Measurements from ENCODE around the gene DUSP8. TPM values are rescaled to one million over a fixed set of nuclear protein-coding genes. Genes with fewer than 3 reads are reported as not detected.

Gene DUSP8
- total and polyA plus RNA-seq, 8 donors: 6.4 to 23.5 (median 12.2) TPM

- TF ChIP-seq CTCF (IDR thresholded peaks at IDR 0.05): no peak
- FAIRE-seq (no peak), ATAC-seq (peak in 1 of 4 donors; percentile 13), DNase-seq (peak in 1 of 6 donors; percentile 31)
- WGBS, 2 donors: 84 to 85% methylated on average over 14 of the region's 14 CpGs
- Histone ChIP-seq H3K27ac (no peak overlapping the region), H3K4me3 (no peak overlapping the region), H3K27me3 (no peaks in the 10 kb centered on the region), H3K9me3 (no peaks in the 10 kb centered on the region), H3K4me1 (no peaks in the 10 kb centered on the region), H3K36me3 (no peaks in the 10 kb centered on the region)
- intact Hi-C loops (cut with DNase I): no loop called here
These were observed 37.4 kb downstream of the DUSP8 start for GRCh38 chr11:1534682-1535081.

- no peaks in the 10 kb centered on the region for H3K27me3 ChIP-seq
- no peak for TF ChIP-seq CTCF (IDR thresholded peaks at IDR 0.05)
- H3K9me3 ChIP-seq: no peaks in the 10 kb centered on the region
- no peak overlapping the region for H3K27ac ChIP-seq
- H3K4me3 ChIP-seq: no peak overlapping the region
- intact Hi-C loops (cut with DNase I): no loop called here
- DNase-seq: peak in 1 of 6 donors; percentile 13
- H3K36me3 ChIP-seq: no peaks in the 10 kb centered on the region
- no peak for ATAC-seq
- WGBS, 2 donors: 84 to 86% methylated on average over 7 of the region's 7 CpGs
- no peak for FAIRE-seq
- no peaks in the 10 kb centered on the region for H3K4me1 ChIP-seq
These were observed 37.9 kb downstream of the DUSP8 start for GRCh38 chr11:1534171-1534570.

- H3K4me3 ChIP-seq: no peak overlapping the region
- FAIRE-seq (no peak), DNase-seq (peak in 1 of 6 donors; percentile 58), ATAC-seq (no peak)
- no peaks in the 10 kb centered on the region for H3K27me3 ChIP-seq
- 91 to 95% methylated on average over 10 of the region's 10 CpGs for WGBS, 2 donors
- intact Hi-C loops (cut with DNase I): no loop called here
- no peaks in the 10 kb centered on the region for H3K4me1 ChIP-seq
- H3K9me3 ChIP-seq: no peaks in the 10 kb centered on the region
- TF ChIP-seq CTCF (IDR thresholded peaks at IDR 0.05): no peak
- H3K36me3 ChIP-seq: no peaks in the 10 kb centered on the region
- no peak overlapping the region for H3K27ac ChIP-seq
These were observed 38.7 kb downstream of the DUSP8 start for GRCh38 chr11:1533342-1533725.

- no peak overlapping the region for H3K4me3 ChIP-seq
- H3K36me3 ChIP-seq: no peaks in the 10 kb centered on the region
- H3K27ac ChIP-seq: no peak overlapping the region
- intact Hi-C loops (cut with DNase I): no loop called here
- no peaks in the 10 kb centered on the region for H3K27me3 ChIP-seq
- WGBS, 2 donors: 78 to 79% methylated on average over 20 of the region's 20 CpGs
- no peaks in the 10 kb centered on the region for H3K4me1 ChIP-seq
- no peak for TF ChIP-seq CTCF (IDR thresholded peaks at IDR 0.05)
- no peaks in the 10 kb centered on the region for H3K9me3 ChIP-seq
- no peak for ATAC-seq
- FAIRE-seq: no peak
- peak in 1 of 6 donors; percentile 19 for DNase-seq
These were observed 39.3 kb downstream of the DUSP8 start for GRCh38 chr11:1532606-1533341.

- ATAC-seq (peak in 3 of 4 donors; percentile 45 to 55 (median 47)), DNase-seq (peak in 2 of 6 donors; percentile 29 to 60), FAIRE-seq (no peak)
- intact Hi-C loops (cut with DNase I): no loop called here
- no peak for TF ChIP-seq CTCF (IDR thresholded peaks at IDR 0.05)
- Histone ChIP-seq H3K4me1 (no peaks in the 10 kb centered on the region), H3K4me3 (no peak overlapping the region), H3K27ac (peak overlapping the region in 1 of 4 donors; percentile 6), H3K27me3 (no peaks in the 10 kb centered on the region), H3K9me3 (no peaks in the 10 kb centered on the region), H3K36me3 (no peaks in the 10 kb centered on the region)
- WGBS, 2 donors: 81 to 83% methylated on average over 17 of the region's 17 CpGs
These were observed 40.0 kb downstream of the DUSP8 start for GRCh38 chr11:1532014-1532586.
